Activated B cell treated with CpG ODN at 0.5 μM for 24 hours (primary cell): ENCODE results near the gene GRHL1. TPM values are rescaled to one million over a fixed set of nuclear protein-coding genes. Genes with fewer than 3 reads are reported as not detected.

Source experiments
- ATAC-seq: fragments of 200-7000 bp; cut with Tn5 transposase; one replicate; pipeline ENCODE4 v1.10.0; 2021; ENCODE audit warnings: low read depth, mild to moderate bottlenecking, moderate library complexity
- CTCF ChIA-PET: fragments of 350-600 bp; sonication (Branson Sonifier 250); formaldehyde crosslinking; loops from one replicate; lab custom pipeline; 2021; ENCODE audit warnings: antibody characterized with exemption; lab: Charles Lee
- POLR2A ChIA-PET: fragments of 350-600 bp; sonication (Branson Sonifier 250); formaldehyde crosslinking; loops from one replicate; lab custom pipeline; 2021; ENCODE audit warnings: antibody characterized with exemption; lab: Charles Lee
- DNase-seq: peaks from one replicate; pipeline ENCODE4 v3.0.0; 2022
- H3K27ac Mint-ChIP-seq: one replicate; pipeline ENCODE4 v1.8.0; 2020; ENCODE audit warnings: mixed read lengths
- H3K27me3 Mint-ChIP-seq: one replicate; pipeline ENCODE4 v1.8.0; 2021; ENCODE audit warnings: mixed read lengths
- H3K36me3 Mint-ChIP-seq: one replicate; pipeline ENCODE4 v1.8.0; 2021; ENCODE audit warnings: low read depth, mixed read lengths
- H3K4me1 Mint-ChIP-seq: one replicate; pipeline ENCODE4 v1.8.0; 2021; ENCODE audit warnings: mixed read lengths
- H3K4me3 Mint-ChIP-seq: one replicate; pipeline ENCODE4 v1.8.0; 2020; ENCODE audit warnings: mild to moderate bottlenecking, mixed read lengths
- H3K9me3 Mint-ChIP-seq: one replicate; pipeline ENCODE4 v1.8.0; 2020; ENCODE audit warnings: mixed read lengths
- CTCF ChIP-seq: fragments of 200-600 bp; IDR thresholded peaks from one replicate; pipeline ENCODE4 v1.8.0; 2022; ENCODE audit warnings: antibody characterized with exemption, mild to moderate bottlenecking
- intact Hi-C: fragments of 100-400 bp; cut with micrococcal nuclease; formaldehyde crosslinking; loops from one replicate; pipeline ENCODE4 v1.15.1; 2024
- total RNA-seq: library from RNA; stranded (reverse); gene quantifications from 2 replicates; pipeline ENCODE4 v1.2.3, GENCODE V29; 2022

The GRHL1 gene
- total RNA-seq, 1 donor from 2014 or later = 0.95 TPM

- CTCF ChIA-PET = no interaction called here
- H3K36me3 Mint-ChIP-seq = no peaks in the 10 kb centered on the region
- no peak for TF ChIP-seq CTCF
- intact Hi-C loops = loop anchor here (5.0 kb wide), 1 partner anchor 395 kb away; the partner anchor contains the start of gene ADAM17
- POLR2A ChIA-PET = no interaction called here
- ATAC-seq (no peak), DNase-seq (no peak)
- H3K4me1 Mint-ChIP-seq = peaks cover 14% of the 10 kb centered on the region
- peaks cover 37% of the 10 kb centered on the region for H3K27me3 Mint-ChIP-seq
- H3K27ac Mint-ChIP-seq = no peak overlapping the region
- H3K4me3 Mint-ChIP-seq = peak overlapping the region; percentile 74
- no peaks in the 10 kb centered on the region for H3K9me3 Mint-ChIP-seq
Measured at GRCh38 chr2:9952286-9952737, 819 bp downstream of the GRHL1 start.

- H3K4me1 Mint-ChIP-seq = peaks cover 14% of the 10 kb centered on the region
- intact Hi-C loops = loop anchor here (5.0 kb wide), 1 partner anchor 396 kb away; the partner anchor contains the start of gene ADAM17
- H3K36me3 Mint-ChIP-seq = no peaks in the 10 kb centered on the region
- ChIA-PET POLR2A (no interaction called here), CTCF (no interaction called here)
- no peaks in the 10 kb centered on the region for H3K9me3 Mint-ChIP-seq
- ATAC-seq (no peak), DNase-seq (no peak)
- peak overlapping the region; percentile 74 for H3K4me3 Mint-ChIP-seq
- H3K27ac Mint-ChIP-seq = no peak overlapping the region
- H3K27me3 Mint-ChIP-seq = peaks cover 40% of the 10 kb centered on the region
- no peak for TF ChIP-seq CTCF
Measured at GRCh38 chr2:9952856-9953503, 1.5 kb downstream of the GRHL1 start.

GRCh38 chr2:9954136-9954535 is 2.6 kb downstream of the GRHL1 start:
- no peak for TF ChIP-seq CTCF
- Mint-ChIP-seq H3K4me3 (no peak overlapping the region), H3K27me3 (peaks cover 45% of the 10 kb centered on the region), H3K4me1 (peaks cover 14% of the 10 kb centered on the region), H3K27ac (no peak overlapping the region), H3K9me3 (no peaks in the 10 kb centered on the region), H3K36me3 (no peaks in the 10 kb centered on the region)
- no peak for DNase-seq
- ChIA-PET CTCF (no interaction called here), POLR2A (no interaction called here)
- intact Hi-C loops = loop anchor here (5.0 kb wide), 1 partner anchor 397 kb away; the partner anchor contains the start of gene ADAM17
- no peak for ATAC-seq

- no peaks in the 10 kb centered on the region for H3K4me1 Mint-ChIP-seq
- peak overlapping the region; percentile 35 for H3K27ac Mint-ChIP-seq
- intact Hi-C loops = no loop called here
- peaks cover 34% of the 10 kb centered on the region for H3K27me3 Mint-ChIP-seq
- no peaks in the 10 kb centered on the region for H3K9me3 Mint-ChIP-seq
- ATAC-seq = no peak
- no peak overlapping the region for H3K4me3 Mint-ChIP-seq
- no peaks in the 10 kb centered on the region for H3K36me3 Mint-ChIP-seq
- no peak for DNase-seq
- no peak for TF ChIP-seq CTCF
- CTCF ChIA-PET = no interaction called here
- POLR2A ChIA-PET = no interaction called here
Measured at GRCh38 chr2:9958057-9958456, 6.6 kb downstream of the GRHL1 start.

GRCh38 chr2:9959262-9959661 is 7.8 kb downstream of the GRHL1 start:
- CTCF ChIA-PET = no interaction called here
- ATAC-seq = no peak

More at GRCh38 chr2:9959262-9959661, 7.8 kb downstream of the GRHL1 start:
- Mint-ChIP-seq H3K4me3 (no peak overlapping the region), H3K27me3 (peaks cover 28% of the 10 kb centered on the region), H3K9me3 (no peaks in the 10 kb centered on the region), H3K27ac (no peak overlapping the region), H3K36me3 (no peaks in the 10 kb centered on the region), H3K4me1 (no peaks in the 10 kb centered on the region)
- POLR2A ChIA-PET = no interaction called here
- TF ChIP-seq CTCF = no peak
- no peak for DNase-seq
- intact Hi-C loops = no loop called here
